AG04449 (cell line): ENCODE data around the gene RBL2.
"Not testable (repeated sequence)": the region's sequence is repeated elsewhere in the genome, so short reads cannot be mapped to it uniquely, and the experiment has no call there.

ENCODE experiments used
- CTCF ChIA-PET: fragments of 350-600 bp; formaldehyde crosslinking; extraction: SDS; loops from one replicate; lab custom pipeline; 2021; ENCODE audit warnings: antibody characterized with exemption; lab: Yijun Ruan, JAX
- POLR2A ChIA-PET: fragments of 400-600, 350-600 bp; formaldehyde crosslinking; extraction: SDS; loops from one replicate; lab custom pipeline; 2020; ENCODE audit warnings: antibody characterized with exemption, inconsistent platforms; lab: Yijun Ruan, JAX
- DNase-seq: peaks from one replicate; pipeline ENCODE4 v3.0.0-alpha.2; 2010; ENCODE audit warnings: low read depth, low spot score
- H3K4me3 ChIP-seq: 2 replicates; pipeline ENCODE4 v1.5.1; 2011; ENCODE audit warnings: low read depth, mild to moderate bottlenecking, control low read depth, low read length
- TF ChIP-seq, protein P1 (sequence below): IDR thresholded peaks from one replicate; pipeline ENCODE4 v1.5.1; 2011; ENCODE audit warnings: mild to moderate bottlenecking, moderate library complexity, low read length, control low read depth, inconsistent platforms; ENCODE audit not compliant: insufficient read depth; ENCODE audit errors: missing control alignments

RBL2 gene

DNA sequence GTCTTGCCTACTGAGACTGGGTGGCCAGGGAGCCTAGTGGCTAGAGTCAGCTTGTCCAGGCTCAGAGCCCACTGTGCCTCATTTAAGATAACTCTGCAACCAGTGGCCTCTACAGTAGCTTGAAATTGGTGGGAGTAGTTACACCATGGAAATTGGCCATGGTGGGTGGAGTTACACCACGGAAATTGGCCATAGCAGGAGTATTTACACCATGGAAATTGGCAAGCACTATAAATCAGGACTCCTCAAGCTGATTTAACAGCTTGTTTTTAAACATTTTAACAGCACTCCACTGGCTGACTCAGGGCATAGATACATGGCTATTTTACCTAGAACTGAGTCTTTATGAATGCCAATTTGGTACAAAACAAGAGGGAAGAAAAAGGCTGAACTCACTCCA is 96.5 kb downstream of the RBL2 start:
- TF ChIP-seq, protein P1, sequence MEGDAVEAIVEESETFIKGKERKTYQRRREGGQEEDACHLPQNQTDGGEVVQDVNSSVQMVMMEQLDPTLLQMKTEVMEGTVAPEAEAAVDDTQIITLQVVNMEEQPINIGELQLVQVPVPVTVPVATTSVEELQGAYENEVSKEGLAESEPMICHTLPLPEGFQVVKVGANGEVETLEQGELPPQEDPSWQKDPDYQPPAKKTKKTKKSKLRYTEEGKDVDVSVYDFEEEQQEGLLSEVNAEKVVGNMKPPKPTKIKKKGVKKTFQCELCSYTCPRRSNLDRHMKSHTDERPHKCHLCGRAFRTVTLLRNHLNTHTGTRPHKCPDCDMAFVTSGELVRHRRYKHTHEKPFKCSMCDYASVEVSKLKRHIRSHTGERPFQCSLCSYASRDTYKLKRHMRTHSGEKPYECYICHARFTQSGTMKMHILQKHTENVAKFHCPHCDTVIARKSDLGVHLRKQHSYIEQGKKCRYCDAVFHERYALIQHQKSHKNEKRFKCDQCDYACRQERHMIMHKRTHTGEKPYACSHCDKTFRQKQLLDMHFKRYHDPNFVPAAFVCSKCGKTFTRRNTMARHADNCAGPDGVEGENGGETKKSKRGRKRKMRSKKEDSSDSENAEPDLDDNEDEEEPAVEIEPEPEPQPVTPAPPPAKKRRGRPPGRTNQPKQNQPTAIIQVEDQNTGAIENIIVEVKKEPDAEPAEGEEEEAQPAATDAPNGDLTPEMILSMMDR, result no peak
- POLR2A ChIA-PET, result no interaction called here
- no peak for DNase-seq
- H3K4me3 ChIP-seq, result no peak overlapping the region
- CTCF ChIA-PET, result interaction anchor here (0.6 to 2.3 kb wide), 3 partner anchors 19 to 1427 kb away, joined by 3 to 10 read pairs (median 7); no protein-coding TSS in a partner anchor

DNA sequence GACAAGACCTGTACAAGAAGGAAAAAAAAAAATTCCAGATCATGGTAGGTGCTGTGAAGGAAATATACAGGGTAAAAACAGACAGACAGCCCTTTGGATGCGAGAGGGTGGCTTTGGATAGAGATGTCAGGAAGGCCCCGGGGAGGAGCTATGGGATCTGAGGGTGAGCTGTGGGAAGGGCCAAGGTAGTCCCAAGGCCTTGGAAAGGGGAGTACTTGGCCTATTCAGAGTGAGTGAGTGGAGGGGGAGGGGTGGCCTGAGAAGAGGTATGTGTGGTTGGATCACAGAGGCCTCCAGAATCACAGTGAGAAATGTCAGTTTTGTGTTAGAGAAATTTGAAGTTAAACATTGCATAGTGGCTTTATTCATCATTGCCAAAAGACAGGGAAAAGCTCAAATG is 99.9 kb downstream of the RBL2 start:
- TF ChIP-seq, protein P1, result no peak
- H3K4me3 ChIP-seq, result no peak overlapping the region
- DNase-seq, result no peak
- POLR2A ChIA-PET, result no interaction called here
- CTCF ChIA-PET, result interaction anchor here (0.9 to 1.1 kb wide), 2 partner anchors 16 to 26 kb away, joined by 3 read pairs; no protein-coding TSS in a partner anchor

GRCh38 chr16:53537626-53538025 is 103.4 kb downstream of the RBL2 start:
- no peak overlapping the region for H3K4me3 ChIP-seq
- DNase-seq, result no peak
- TF ChIP-seq, protein P1, result no peak
- ChIA-PET CTCF (no interaction called here), POLR2A (no interaction called here)

DNA sequence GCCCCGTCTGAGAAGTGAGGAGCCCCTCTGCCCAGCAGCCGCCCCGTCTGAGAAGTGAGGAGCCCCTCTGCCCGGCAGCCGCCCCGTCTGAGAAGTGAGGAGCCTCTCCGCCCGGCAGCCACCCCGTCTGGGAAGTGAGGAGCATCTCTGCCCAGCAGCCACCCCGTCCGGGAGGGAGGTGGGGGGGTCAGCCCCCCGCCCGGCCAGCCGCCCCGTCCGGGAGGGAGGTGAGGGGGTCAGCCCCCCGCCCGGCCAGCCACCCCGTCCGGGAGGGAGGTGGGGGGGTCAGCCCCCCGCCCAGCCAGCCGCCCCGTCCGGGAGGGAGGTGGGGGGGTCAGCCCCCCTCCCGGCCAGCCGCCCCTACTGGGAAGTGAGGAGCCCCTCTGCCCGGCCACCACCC is 105.1 kb downstream of the RBL2 start:
- DNase-seq, H3K4me3 ChIP-seq, CTCF ChIA-PET, POLR2A ChIA-PET: not testable (repeated sequence)

DNA sequence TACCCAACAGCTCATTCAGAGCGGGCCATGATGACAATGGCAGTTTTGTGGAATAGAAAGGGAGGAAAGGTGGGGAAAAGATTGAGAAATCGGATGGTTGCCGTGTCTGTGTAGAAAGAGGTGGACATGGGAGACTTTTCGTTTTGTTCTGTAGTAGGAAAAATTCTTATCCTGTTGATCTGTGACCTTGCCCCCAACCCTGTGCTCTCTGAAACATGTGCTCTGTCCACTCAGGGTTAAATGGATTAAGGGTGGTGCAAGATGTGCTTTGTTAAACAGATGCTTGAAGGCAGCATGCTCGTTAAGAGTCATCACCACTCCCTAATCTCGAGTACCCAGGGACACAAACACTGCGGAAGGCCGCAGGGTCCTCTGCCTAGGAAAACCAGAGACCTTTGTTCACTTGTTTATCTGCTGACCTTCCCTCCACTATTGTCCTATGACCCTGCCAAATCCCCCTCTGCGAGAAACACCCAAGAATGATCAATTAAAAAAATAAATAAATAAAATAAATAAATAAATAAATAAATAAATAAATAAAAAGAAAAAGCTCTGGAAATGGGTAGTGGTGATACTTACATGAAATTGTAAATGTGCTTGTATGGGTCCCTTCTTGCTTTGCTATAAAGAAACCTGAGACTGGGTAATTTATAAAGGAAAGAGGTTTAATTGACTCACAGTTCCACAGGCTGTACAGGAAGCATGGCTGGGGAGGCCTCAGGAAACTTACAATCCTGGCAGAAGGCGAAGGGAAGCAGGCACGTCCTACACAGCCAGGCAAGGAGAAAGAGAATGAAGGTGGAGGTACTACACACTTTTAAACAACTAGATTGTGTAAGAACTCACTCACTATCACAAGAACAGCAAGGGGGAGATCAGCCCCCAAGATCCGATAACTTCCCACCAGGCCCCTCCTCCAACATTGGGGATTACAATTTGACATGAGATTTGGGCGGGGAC is 105.8 kb downstream of the RBL2 start:
- DNase-seq, H3K4me3 ChIP-seq, POLR2A ChIA-PET, CTCF ChIA-PET: not testable (repeated sequence)
